Neural progenitor cell (in vitro differentiated cells): ENCODE measurements around the gene CHI3L1. TPM values are rescaled to one million over a fixed set of nuclear protein-coding genes. Genes with fewer than 3 reads are reported as not detected.

ENCODE experiments used
- DNase-seq: peaks from one replicate; pipeline ENCODE4 v3.0.0-alpha.2; 2016; ENCODE audit warnings: low spot score
- H2AFZ ChIP-seq: fragments of 200-600 bp; sonication (generic); replicated peaks from 2 replicates; pipeline ENCODE4 v1.6.1; 2016; ENCODE audit warnings: antibody characterized with exemption
- H3F3A ChIP-seq: fragments of 200-600 bp; sonication (generic); 2 replicates; pipeline ENCODE4 v1.6.1; 2016; ENCODE audit warnings: antibody characterized with exemption, low read depth
- H3K27ac ChIP-seq: fragments of 200-600 bp; sonication (generic); 2 replicates; pipeline ENCODE4 v1.5.1; 2016; ENCODE audit warnings: mild to moderate bottlenecking
- H3K27me3 ChIP-seq: fragments of 200-600 bp; sonication (generic); 2 replicates; pipeline ENCODE4 v1.6.1; 2016; ENCODE audit warnings: mild to moderate bottlenecking, moderate library complexity
- H3K36me3 ChIP-seq: fragments of 200-600 bp; sonication (generic); 2 replicates; pipeline ENCODE4 v1.5.1; 2016
- H3K4me1 ChIP-seq: fragments of 200-600 bp; sonication (generic); 2 replicates; pipeline ENCODE4 v1.6.1; 2016; ENCODE audit warnings: mixed run types
- H3K4me2 ChIP-seq: fragments of 200-600 bp; sonication (generic); 2 replicates; pipeline ENCODE4 v1.6.1; 2016
- H3K4me3 ChIP-seq: fragments of 200-600 bp; sonication (generic); 2 replicates; pipeline ENCODE4 v1.5.1; 2016
- H3K79me2 ChIP-seq: fragments of 200-600 bp; sonication (generic); 2 replicates; pipeline ENCODE4 v1.6.1; 2016; ENCODE audit warnings: low read depth
- H3K9ac ChIP-seq: fragments of 200-600 bp; sonication (generic); 2 replicates; pipeline ENCODE4 v1.6.1; 2016
- H3K9me3 ChIP-seq: fragments of 200-600 bp; sonication (generic); 2 replicates; pipeline ENCODE4 v1.5.1; 2016; ENCODE audit warnings: low read depth
- H4K20me1 ChIP-seq: fragments of 200-600 bp; sonication (generic); 2 replicates; pipeline ENCODE4 v1.6.1; 2016; ENCODE audit warnings: low read depth
- H3K27ac Mint-ChIP-seq: 3 replicates; pipeline ENCODE4 v1.8.0; 2021; ENCODE audit warnings: mixed read lengths
- H3K27me3 Mint-ChIP-seq: 2 replicates; pipeline ENCODE4 v1.8.0; 2022; ENCODE audit warnings: low read depth, mild to moderate bottlenecking, inconsistent platforms, moderate library complexity, mixed read lengths; ENCODE audit not compliant: insufficient read depth
- H3K36me3 Mint-ChIP-seq: 3 replicates; pipeline ENCODE4 v1.8.0; 2021; ENCODE audit warnings: mixed read lengths
- H3K4me1 Mint-ChIP-seq: 3 replicates; pipeline ENCODE4 v1.8.0; 2021; ENCODE audit warnings: mixed read lengths
- H3K4me3 Mint-ChIP-seq: 3 replicates; pipeline ENCODE4 v1.8.0; 2021; ENCODE audit warnings: mild to moderate bottlenecking, moderate library complexity, mixed read lengths
- H3K9me3 Mint-ChIP-seq: 3 replicates; pipeline ENCODE4 v1.8.0; 2020; ENCODE audit warnings: mixed read lengths
- CTCF ChIP-seq: fragments of 200-600 bp; sonication (generic); IDR thresholded peaks from 2 replicates; pipeline ENCODE4 v1.5.1; 2017; ENCODE audit warnings: antibody characterized with exemption, mild to moderate bottlenecking
- EZH2 ChIP-seq: fragments of 200-600 bp; sonication (generic); IDR thresholded peaks from 2 replicates; pipeline ENCODE4 v1.6.1; 2017; ENCODE audit warnings: antibody characterized with exemption, mild to moderate bottlenecking, moderate library complexity
- EZH2phosphoT487 ChIP-seq: fragments of 200-600 bp; sonication (generic); IDR thresholded peaks from 2 replicates; pipeline ENCODE4 v1.6.1; 2017; ENCODE audit warnings: antibody characterized with exemption
- total RNA-seq: library from RNA; depleted of rRNA; stranded (reverse); fragments of >200 nt; gene quantifications from 2 replicates; pipeline ENCODE4 v1.2.3, GENCODE V29; 2015; ENCODE audit warnings: low replicate concordance

CHI3L1 gene
- total RNA-seq, 1 donor from 2014 or later = 0.95 TPM

DNA sequence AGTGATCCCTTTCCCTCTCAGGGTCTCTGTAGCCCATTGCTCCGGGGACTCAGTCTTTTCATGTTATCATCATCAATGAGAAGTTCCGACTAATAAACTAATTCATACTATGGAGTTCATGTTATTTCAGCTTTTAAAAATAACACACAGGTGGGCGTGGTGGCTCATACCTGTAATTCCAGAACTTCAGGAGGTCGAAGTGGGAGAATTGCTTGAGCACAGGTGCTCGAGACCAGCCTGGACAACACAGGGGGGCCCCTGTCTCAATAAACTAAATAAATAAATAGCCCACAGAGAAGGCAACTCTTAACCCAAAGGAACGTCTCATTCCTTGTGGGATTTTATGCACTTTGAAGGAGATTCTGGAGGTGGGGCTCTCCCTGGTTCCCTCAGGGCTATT is 25.3 kb downstream of the CHI3L1 start:
- no peaks in the 10 kb centered on the region for H3K9me3 ChIP-seq
- TF ChIP-seq EZH2 (no peak), CTCF (no peak), EZH2phosphoT487 (no peak)
- H3K4me3 ChIP-seq = no peak overlapping the region
- H3K9me3 Mint-ChIP-seq = peaks cover 14% of the 10 kb centered on the region
- H3K36me3 ChIP-seq = no peaks in the 10 kb centered on the region
- no peak for DNase-seq
- peaks cover 13% of the 10 kb centered on the region for H3K27me3 Mint-ChIP-seq
- H3K79me2 ChIP-seq = no peaks in the 10 kb centered on the region
- no peaks in the 10 kb centered on the region for H3K27me3 ChIP-seq
- H3K27ac Mint-ChIP-seq = no peak overlapping the region
- no peaks in the 10 kb centered on the region for H4K20me1 ChIP-seq
- peaks cover 3% of the 10 kb centered on the region for H3K4me1 ChIP-seq
- H3K9ac ChIP-seq = no peak overlapping the region
- H3K36me3 Mint-ChIP-seq = peaks cover 27% of the 10 kb centered on the region
- no peak overlapping the region for H3K27ac ChIP-seq
- no peaks in the 10 kb centered on the region for H3F3A ChIP-seq
- H3K4me2 ChIP-seq = no peak overlapping the region
- peaks cover 13% of the 10 kb centered on the region for H3K4me1 Mint-ChIP-seq
- H2AFZ ChIP-seq = no peak overlapping the region
- H3K4me3 Mint-ChIP-seq = no peak overlapping the region

DNA sequence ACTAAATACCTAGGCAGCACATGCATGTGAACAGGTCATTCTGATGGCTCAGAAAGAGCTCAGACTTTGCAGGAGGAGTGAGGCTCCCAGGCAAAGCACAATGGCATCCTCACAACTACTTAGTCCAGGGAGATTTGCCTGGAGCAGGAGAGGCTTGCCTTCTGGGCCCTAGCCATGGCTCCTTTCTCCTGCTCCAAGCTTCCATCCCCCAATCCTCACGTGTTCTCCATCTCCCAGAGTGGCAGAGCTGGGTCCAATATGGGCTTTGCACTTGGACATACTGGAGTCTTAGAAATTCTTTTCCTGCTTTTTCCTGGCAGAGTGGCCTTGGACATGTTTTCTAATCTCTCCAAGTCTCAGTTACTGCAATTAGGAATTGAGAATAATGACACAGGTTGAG is 26.7 kb downstream of the CHI3L1 start:
- Histone ChIP-seq H3K9ac (no peak overlapping the region), H3K27me3 (no peaks in the 10 kb centered on the region), H3F3A (no peaks in the 10 kb centered on the region), H3K4me1 (peaks cover 11% of the 10 kb centered on the region), H3K79me2 (no peaks in the 10 kb centered on the region), H3K27ac (no peak overlapping the region), H3K4me2 (no peak overlapping the region), H3K4me3 (no peak overlapping the region), H3K36me3 (no peaks in the 10 kb centered on the region), H3K9me3 (no peaks in the 10 kb centered on the region), H4K20me1 (no peaks in the 10 kb centered on the region), H2AFZ (no peak overlapping the region)
- no peak for TF ChIP-seq EZH2
- TF ChIP-seq CTCF = no peak
- TF ChIP-seq EZH2phosphoT487 = no peak
- Mint-ChIP-seq H3K27ac (no peak overlapping the region), H3K27me3 (peaks cover 10% of the 10 kb centered on the region), H3K36me3 (peaks cover 19% of the 10 kb centered on the region), H3K4me3 (no peak overlapping the region), H3K4me1 (peaks cover 11% of the 10 kb centered on the region), H3K9me3 (peaks cover 10% of the 10 kb centered on the region)
- no peak for DNase-seq

GRCh38 chr1:203158960-203159665 is 27.4 kb downstream of the CHI3L1 start:
- Histone ChIP-seq H3K27ac (no peak overlapping the region), H3F3A (no peaks in the 10 kb centered on the region), H3K36me3 (no peaks in the 10 kb centered on the region), H3K4me2 (no peak overlapping the region), H3K4me3 (no peak overlapping the region), H3K79me2 (no peaks in the 10 kb centered on the region), H3K9me3 (no peaks in the 10 kb centered on the region), H4K20me1 (no peaks in the 10 kb centered on the region), H3K4me1 (peaks cover 15% of the 10 kb centered on the region), H2AFZ (no peak overlapping the region), H3K27me3 (no peaks in the 10 kb centered on the region), H3K9ac (no peak overlapping the region)
- DNase-seq = no peak
- H3K9me3 Mint-ChIP-seq = peaks cover 10% of the 10 kb centered on the region
- H3K27ac Mint-ChIP-seq = no peak overlapping the region
- H3K27me3 Mint-ChIP-seq = peaks cover 7% of the 10 kb centered on the region
- H3K36me3 Mint-ChIP-seq = peaks cover 19% of the 10 kb centered on the region
- TF ChIP-seq EZH2 (no peak), CTCF (no peak), EZH2phosphoT487 (no peak)
- no peak overlapping the region for H3K4me3 Mint-ChIP-seq
- H3K4me1 Mint-ChIP-seq = peaks cover 13% of the 10 kb centered on the region
